ENCODE data around the gene CGN. TPM values are rescaled to one million over a fixed set of nuclear protein-coding genes. Genes with fewer than 3 reads are reported as not detected.

CGN gene, protein sequence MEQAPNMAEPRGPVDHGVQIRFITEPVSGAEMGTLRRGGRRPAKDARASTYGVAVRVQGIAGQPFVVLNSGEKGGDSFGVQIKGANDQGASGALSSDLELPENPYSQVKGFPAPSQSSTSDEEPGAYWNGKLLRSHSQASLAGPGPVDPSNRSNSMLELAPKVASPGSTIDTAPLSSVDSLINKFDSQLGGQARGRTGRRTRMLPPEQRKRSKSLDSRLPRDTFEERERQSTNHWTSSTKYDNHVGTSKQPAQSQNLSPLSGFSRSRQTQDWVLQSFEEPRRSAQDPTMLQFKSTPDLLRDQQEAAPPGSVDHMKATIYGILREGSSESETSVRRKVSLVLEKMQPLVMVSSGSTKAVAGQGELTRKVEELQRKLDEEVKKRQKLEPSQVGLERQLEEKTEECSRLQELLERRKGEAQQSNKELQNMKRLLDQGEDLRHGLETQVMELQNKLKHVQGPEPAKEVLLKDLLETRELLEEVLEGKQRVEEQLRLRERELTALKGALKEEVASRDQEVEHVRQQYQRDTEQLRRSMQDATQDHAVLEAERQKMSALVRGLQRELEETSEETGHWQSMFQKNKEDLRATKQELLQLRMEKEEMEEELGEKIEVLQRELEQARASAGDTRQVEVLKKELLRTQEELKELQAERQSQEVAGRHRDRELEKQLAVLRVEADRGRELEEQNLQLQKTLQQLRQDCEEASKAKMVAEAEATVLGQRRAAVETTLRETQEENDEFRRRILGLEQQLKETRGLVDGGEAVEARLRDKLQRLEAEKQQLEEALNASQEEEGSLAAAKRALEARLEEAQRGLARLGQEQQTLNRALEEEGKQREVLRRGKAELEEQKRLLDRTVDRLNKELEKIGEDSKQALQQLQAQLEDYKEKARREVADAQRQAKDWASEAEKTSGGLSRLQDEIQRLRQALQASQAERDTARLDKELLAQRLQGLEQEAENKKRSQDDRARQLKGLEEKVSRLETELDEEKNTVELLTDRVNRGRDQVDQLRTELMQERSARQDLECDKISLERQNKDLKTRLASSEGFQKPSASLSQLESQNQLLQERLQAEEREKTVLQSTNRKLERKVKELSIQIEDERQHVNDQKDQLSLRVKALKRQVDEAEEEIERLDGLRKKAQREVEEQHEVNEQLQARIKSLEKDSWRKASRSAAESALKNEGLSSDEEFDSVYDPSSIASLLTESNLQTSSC
- 27.3 TPM for total RNA-seq

DNA sequence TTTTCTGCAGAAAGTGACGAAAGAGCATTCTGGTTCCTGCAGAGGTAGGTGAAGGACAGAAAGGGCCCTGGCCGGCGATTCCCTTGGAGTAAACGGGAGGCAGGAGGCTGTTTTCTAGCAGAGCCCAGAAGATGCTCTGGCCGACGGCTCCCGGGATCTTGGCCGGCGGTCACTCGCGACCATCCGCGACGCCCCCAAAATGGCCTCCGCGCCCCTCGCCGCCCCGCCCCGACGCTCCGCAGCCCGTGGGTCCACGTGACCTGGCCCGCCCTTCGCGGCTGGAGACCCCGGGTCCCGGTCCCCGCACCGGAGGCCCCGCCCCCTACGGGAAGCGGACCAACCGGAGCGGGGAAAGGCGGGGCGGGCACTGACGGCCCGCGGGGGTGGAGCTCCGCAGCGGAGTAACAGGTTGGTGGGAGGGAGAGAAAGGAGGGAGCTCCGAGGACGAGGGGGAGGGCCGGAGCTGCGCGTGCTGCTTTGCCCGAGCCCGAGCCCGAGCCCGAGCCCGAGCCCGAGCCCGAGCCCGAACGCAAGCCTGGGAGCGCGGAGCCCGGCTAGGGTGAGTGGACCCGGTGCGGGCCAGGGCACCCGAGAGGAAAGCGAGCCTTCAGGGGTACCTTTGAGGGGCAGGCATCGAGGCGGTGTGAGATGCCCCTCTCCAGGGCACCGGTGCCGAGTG lies at the start of gene CGN:
Gene CGN, plus strand, starts transcription at position 431 of the 679 bp plus-strand sequence. CDS start 7,133 bp downstream, outside the sequence.

DNA sequence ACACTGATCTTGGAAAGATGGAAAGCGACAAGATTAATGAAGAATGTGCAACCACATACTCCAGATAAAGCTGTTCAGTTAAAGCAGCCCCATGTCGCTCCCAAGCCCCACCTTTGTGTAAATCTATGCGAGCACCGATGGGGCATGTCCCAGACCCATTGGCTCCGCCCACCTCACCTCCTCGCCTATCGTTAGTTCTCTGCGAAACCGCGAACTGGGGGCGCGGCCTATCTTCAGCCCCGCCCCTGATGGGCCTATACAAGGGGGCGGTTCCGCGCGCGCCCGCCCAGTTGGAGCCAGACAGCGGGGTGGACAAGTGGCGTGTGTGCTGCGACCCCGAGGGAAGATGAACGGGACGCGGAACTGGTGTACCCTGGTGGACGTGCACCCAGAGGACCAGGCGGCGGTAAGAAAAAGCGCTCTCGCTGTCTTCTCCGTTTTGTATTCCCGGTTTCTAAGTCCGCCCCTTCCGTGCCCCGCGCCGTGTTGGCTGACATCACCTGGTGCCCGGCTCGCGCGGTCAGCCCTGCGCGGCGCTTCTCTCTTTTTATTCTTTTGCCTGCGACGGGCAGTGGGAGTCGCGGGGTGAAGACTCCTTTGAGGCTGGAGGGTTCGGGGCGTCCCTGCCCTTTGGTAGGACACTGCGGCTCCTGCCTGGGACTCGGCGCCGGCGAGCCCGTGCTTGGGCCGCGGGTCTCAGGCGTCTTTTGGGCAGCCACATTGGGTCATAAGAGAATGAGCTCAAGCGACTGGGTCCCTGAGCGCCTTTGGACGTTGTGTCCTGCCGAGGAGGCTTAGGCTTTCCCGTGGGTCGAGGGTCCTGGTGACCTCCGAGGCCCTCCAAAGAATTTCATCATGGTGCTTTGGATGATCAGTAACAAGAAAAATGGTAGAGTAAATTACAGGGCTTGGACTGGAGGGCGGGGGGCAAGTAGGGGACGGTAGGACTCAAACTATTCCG lies 29.1 kb downstream of the CGN start, which contains the start of gene TUFT1:
Gene TUFT1, plus strand, starts transcription at position 289 of the 961 bp plus-strand sequence. Its CDS starts 58 bp downstream, at position 347.

Other genes starting within 250 kb of the CGN start
- 46.3 TPM for gene ZNF687, start 229.1 kb upstream of the CGN start, total RNA-seq
- 59.9 TPM for gene PI4KB, start 184.0 kb upstream of the CGN start, total RNA-seq
- gene RFX5, start 164.1 kb upstream of the CGN start, total RNA-seq: 34.7 TPM
- 30.8 TPM for gene SELENBP1, start 138.7 kb upstream of the CGN start, total RNA-seq
- 169 TPM for gene PSMB4, start 111.8 kb upstream of the CGN start, total RNA-seq
- 117 TPM for gene POGZ, start 51.9 kb upstream of the CGN start, total RNA-seq
- gene TUFT1, start 28.9 kb downstream of the CGN start, total RNA-seq: 16.2 TPM
- gene SNX27, start 100.7 kb downstream of the CGN start, total RNA-seq: 72.8 TPM
- gene CELF3, start 205.4 kb downstream of the CGN start, total RNA-seq: 39.4 TPM
- gene RIIAD1, start 210.1 kb downstream of the CGN start, total RNA-seq: not detected